ENCODE measurements around the gene MCHR1. TPM values are rescaled to one million over a fixed set of nuclear protein-coding genes. Genes with fewer than 3 reads are reported as not detected.

The MCHR1 gene
- total and polyA plus RNA-seq, 3 experiments from 2014 or later, result not detected

GRCh38 chr22:40636380-40637182 lies 42.7 kb upstream of the MCHR1 start, which contains the start of gene MRTFA:
MRTFA (minus strand) TSS chr22:40636719.
- Histone ChIP-seq H3K4me3 (ENCODE audit: low read length) (peak within 1 kb of the TSS; percentile 97), H3K36me3 (ENCODE audit: insufficient read depth, low read length) (no peaks in the 10 kb centered on the region), H3K27me3 (ENCODE audit: insufficient read depth, low read length, poor library complexity, severe bottlenecking) (no peaks in the 10 kb centered on the region), H3K4me1 (ENCODE audit: insufficient read depth, low read length) (peaks cover 28% of the 10 kb centered on the region), H3K27ac (ENCODE audit: low read depth, low read length) (peak within 1 kb of the TSS; percentile 96), H3K9me3 (ENCODE audit: low read length) (no peaks in the 10 kb centered on the region)
- Mint-ChIP-seq H3K36me3 (peaks cover 0 to 11% (median 0%) of the 10 kb centered on the region in 3 donors), H3K27ac (peak within 1 kb of the TSS; percentile 87 to 98 (median 98)), H3K4me3 (peak within 1 kb of the TSS; percentile 91 to 99 (median 95)), H3K9me3 (no peaks in the 10 kb centered on the region), H3K27me3 (no peaks in the 10 kb centered on the region), H3K4me1 (peaks cover 37 to 48% (median 48%) of the 10 kb centered on the region in 3 donors)
- POLR2A ChIA-PET, result interaction anchor here (0.5 to 1.5 kb wide), 12 partner anchors 9 to 650 kb away, joined by 3 to 6 read pairs (median 4); partner anchors contain the start of gene RANGAP1
- CTCF ChIA-PET, result interaction anchor here (0.8 to 2.4 kb wide), 8 partner anchors 10 to 1102 kb away, joined by 3 to 19 read pairs (median 5); no protein-coding TSS in a partner anchor
- peak; percentile 98 to 100 (median 99) for DNase-seq

GRCh38 chr22:40637183-40638150 lies 41.8 kb upstream of the MCHR1 start:
- Mint-ChIP-seq H3K4me3 (peak overlapping the region; percentile 91 to 99 (median 95)), H3K36me3 (peaks cover 0 to 11% (median 0%) of the 10 kb centered on the region in 3 donors), H3K9me3 (no peaks in the 10 kb centered on the region), H3K27me3 (no peaks in the 10 kb centered on the region), H3K4me1 (peaks cover 30 to 42% (median 41%) of the 10 kb centered on the region in 3 donors), H3K27ac (peak overlapping the region; percentile 87 to 98 (median 98))
- CTCF ChIA-PET, result interaction anchor here (0.6 to 2.4 kb wide), 9 partner anchors 9 to 1103 kb away, joined by 3 to 19 read pairs (median 5); no protein-coding TSS in a partner anchor
- H3K4me1 ChIP-seq (ENCODE audit: insufficient read depth, low read length), result peaks cover 26% of the 10 kb centered on the region
- POLR2A ChIA-PET, result interaction anchor here (0.6 to 1.5 kb wide), 11 partner anchors 8 to 649 kb away, joined by 3 to 6 read pairs (median 4); partner anchors contain the start of gene RANGAP1
- no peaks in the 10 kb centered on the region for H3K36me3 ChIP-seq (ENCODE audit: insufficient read depth, low read length)
- H3K27ac ChIP-seq (ENCODE audit: low read depth, low read length), result peak overlapping the region; percentile 96
- DNase-seq, result peak in 2 of 5 donors; percentile 29 to 66
- no peaks in the 10 kb centered on the region for H3K9me3 ChIP-seq (ENCODE audit: low read length)
- no peaks in the 10 kb centered on the region for H3K27me3 ChIP-seq (ENCODE audit: insufficient read depth, low read length, poor library complexity, severe bottlenecking)
- H3K4me3 ChIP-seq (ENCODE audit: low read length), result peak overlapping the region; percentile 97

GRCh38 chr22:40638261-40638660 lies 41.0 kb upstream of the MCHR1 start:
- no peak overlapping the region for H3K4me3 ChIP-seq (ENCODE audit: low read length)
- POLR2A ChIA-PET, result no interaction called here
- peak overlapping the region in 5 of 7 donors; percentile 91 to 99 (median 95) for H3K4me3 Mint-ChIP-seq

GRCh38 chr22:40641269-40641668 lies 38.0 kb upstream of the MCHR1 start:
- no peak for DNase-seq
- H3K27ac ChIP-seq (ENCODE audit: low read depth, low read length), result no peak overlapping the region
- H3K36me3 ChIP-seq (ENCODE audit: insufficient read depth, low read length), result no peaks in the 10 kb centered on the region
- no peaks in the 10 kb centered on the region for H3K9me3 Mint-ChIP-seq
- peak overlapping the region in 1 of 7 donors; percentile 48 for H3K4me3 Mint-ChIP-seq
- no peak overlapping the region for H3K27ac Mint-ChIP-seq
- H3K36me3 Mint-ChIP-seq, result peaks cover 0 to 9% (median 0%) of the 10 kb centered on the region in 3 donors
- H3K4me1 ChIP-seq (ENCODE audit: insufficient read depth, low read length), result peaks cover 6% of the 10 kb centered on the region
- ChIA-PET POLR2A (interaction anchor here (0.6 kb wide), 1 partner anchor 17 kb away, joined by 12 read pairs; no protein-coding TSS in a partner anchor), CTCF (no interaction called here)
- H3K4me3 ChIP-seq (ENCODE audit: low read length), result no peak overlapping the region
- peaks cover 6 to 14% (median 11%) of the 10 kb centered on the region in 3 donors for H3K4me1 Mint-ChIP-seq
- H3K27me3 Mint-ChIP-seq, result peaks cover 0 to 2% of the 10 kb centered on the region in 2 donors
- no peaks in the 10 kb centered on the region for H3K27me3 ChIP-seq (ENCODE audit: insufficient read depth, low read length, poor library complexity, severe bottlenecking)
- no peaks in the 10 kb centered on the region for H3K9me3 ChIP-seq (ENCODE audit: low read length)

More at GRCh38 chr22:40638261-40638660, 41.0 kb upstream of the MCHR1 start:
- no peak for DNase-seq
- Histone ChIP-seq H3K36me3 (ENCODE audit: insufficient read depth, low read length) (no peaks in the 10 kb centered on the region), H3K4me1 (ENCODE audit: insufficient read depth, low read length) (peaks cover 18% of the 10 kb centered on the region), H3K27ac (ENCODE audit: low read depth, low read length) (no peak overlapping the region), H3K27me3 (ENCODE audit: insufficient read depth, low read length, poor library complexity, severe bottlenecking) (no peaks in the 10 kb centered on the region), H3K9me3 (ENCODE audit: low read length) (no peaks in the 10 kb centered on the region)
- H3K27ac Mint-ChIP-seq, result no peak overlapping the region
- peaks cover 24 to 34% (median 33%) of the 10 kb centered on the region in 3 donors for H3K4me1 Mint-ChIP-seq
- CTCF ChIA-PET, result interaction anchor here (0.6 to 2.4 kb wide), 3 partner anchors 8 to 202 kb away, joined by 3 to 19 read pairs (median 3); no protein-coding TSS in a partner anchor
- H3K36me3 Mint-ChIP-seq, result peaks cover 0 to 11% (median 0%) of the 10 kb centered on the region in 3 donors
- no peaks in the 10 kb centered on the region for H3K27me3 Mint-ChIP-seq
- no peaks in the 10 kb centered on the region for H3K9me3 Mint-ChIP-seq

DNA sequence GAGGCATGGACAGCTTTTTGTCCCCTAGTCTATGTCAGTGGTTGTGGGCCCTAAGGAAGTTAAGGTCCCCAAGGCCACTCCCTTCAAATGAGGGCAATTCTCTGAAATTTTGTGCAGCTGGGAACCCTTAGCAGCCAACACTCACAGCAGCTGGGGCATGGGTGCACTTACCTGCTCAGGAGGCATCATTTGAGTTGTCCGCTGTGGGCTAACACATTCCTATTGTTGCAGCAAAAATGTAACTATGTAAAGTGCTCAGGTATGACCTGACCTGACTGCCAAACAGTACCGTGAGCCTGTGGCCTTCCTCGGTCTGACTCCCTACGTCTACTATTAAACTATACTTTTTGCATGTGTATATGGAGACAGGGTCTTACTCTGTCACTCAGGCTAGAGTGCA lies 37.0 kb upstream of the MCHR1 start:
- no peak overlapping the region for H3K4me3 Mint-ChIP-seq
- H3K36me3 Mint-ChIP-seq, result peaks cover 0 to under 1% (median 0%) of the 10 kb centered on the region in 3 donors
- H3K9me3 Mint-ChIP-seq, result no peaks in the 10 kb centered on the region
- POLR2A ChIA-PET, result no interaction called here
- Histone ChIP-seq H3K4me1 (ENCODE audit: insufficient read depth, low read length) (peaks cover 6% of the 10 kb centered on the region), H3K9me3 (ENCODE audit: low read length) (no peaks in the 10 kb centered on the region), H3K27ac (ENCODE audit: low read depth, low read length) (no peak overlapping the region), H3K36me3 (ENCODE audit: insufficient read depth, low read length) (no peaks in the 10 kb centered on the region), H3K4me3 (ENCODE audit: low read length) (no peak overlapping the region), H3K27me3 (ENCODE audit: insufficient read depth, low read length, poor library complexity, severe bottlenecking) (no peaks in the 10 kb centered on the region)
- CTCF ChIA-PET, result interaction anchor here (0.8 to 1.2 kb wide), 2 partner anchors 160 to 206 kb away, joined by 3 read pairs; no protein-coding TSS in a partner anchor
- H3K27ac Mint-ChIP-seq, result peak overlapping the region in 1 of 8 donors; percentile 6
- DNase-seq, result no peak
- peaks cover 0 to 2% of the 10 kb centered on the region in 2 donors for H3K27me3 Mint-ChIP-seq
- H3K4me1 Mint-ChIP-seq, result peaks cover 8 to 15% (median 13%) of the 10 kb centered on the region in 3 donors

GRCh38 chr22:40645579-40646197 lies 33.6 kb upstream of the MCHR1 start:
- no peak overlapping the region for H3K4me3 ChIP-seq (ENCODE audit: low read length)

DNA sequence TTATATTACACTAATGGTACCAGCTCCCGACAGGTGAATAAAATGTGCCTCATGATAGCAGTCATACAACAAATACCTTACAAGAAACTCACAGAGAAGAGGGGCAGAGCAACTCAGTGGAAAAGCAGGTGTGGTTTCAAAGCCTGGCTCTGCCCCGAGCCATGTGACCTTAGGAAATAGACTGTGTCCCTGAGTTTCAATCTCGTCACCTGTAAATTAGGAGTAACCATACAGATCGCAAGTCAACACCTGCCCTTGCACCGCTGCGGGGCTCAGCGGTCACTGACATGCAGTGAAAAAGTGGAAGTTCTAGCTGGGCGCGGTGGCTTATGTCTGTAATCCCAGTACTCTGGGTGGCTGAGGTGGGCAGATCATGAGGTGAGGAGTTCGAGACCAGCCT lies 30.9 kb upstream of the MCHR1 start:
- ChIA-PET POLR2A (no interaction called here), CTCF (interaction anchor here (1.7 to 5.2 kb wide), 2 partner anchors 116 to 124 kb away, joined by 5 to 48 read pairs; no protein-coding TSS in a partner anchor)

More at GRCh38 chr22:40645579-40646197, 33.6 kb upstream of the MCHR1 start:
- peak overlapping the region in 2 of 7 donors; percentile 8 to 9 for H3K4me3 Mint-ChIP-seq
- H3K9me3 Mint-ChIP-seq, result no peaks in the 10 kb centered on the region
- H3K27me3 Mint-ChIP-seq, result peaks cover 0 to 3% of the 10 kb centered on the region in 2 donors
- no peak for DNase-seq
- CTCF ChIA-PET, result interaction anchor here (0.6 to 5.2 kb wide), 35 partner anchors 8 to 247 kb away, joined by 3 to 48 read pairs (median 4); partner anchors contain the start of gene MRTFA
- Histone ChIP-seq H3K27me3 (ENCODE audit: insufficient read depth, low read length, poor library complexity, severe bottlenecking) (no peaks in the 10 kb centered on the region), H3K4me1 (ENCODE audit: insufficient read depth, low read length) (no peaks in the 10 kb centered on the region), H3K36me3 (ENCODE audit: insufficient read depth, low read length) (no peaks in the 10 kb centered on the region), H3K27ac (ENCODE audit: low read depth, low read length) (no peak overlapping the region), H3K9me3 (ENCODE audit: low read length) (no peaks in the 10 kb centered on the region)
- H3K36me3 Mint-ChIP-seq, result no peaks in the 10 kb centered on the region
- POLR2A ChIA-PET, result interaction anchor here (1.0 to 1.2 kb wide), 2 partner anchors 9 to 121 kb away, joined by 3 read pairs; partner anchors contain the start of gene MRTFA
- peaks cover 4 to 10% (median 9%) of the 10 kb centered on the region in 3 donors for H3K4me1 Mint-ChIP-seq
- no peak overlapping the region for H3K27ac Mint-ChIP-seq

More for the DNA sequence above, 30.9 kb upstream of the MCHR1 start:
- Histone ChIP-seq H3K27me3 (ENCODE audit: insufficient read depth, low read length, poor library complexity, severe bottlenecking) (no peaks in the 10 kb centered on the region), H3K36me3 (ENCODE audit: insufficient read depth, low read length) (no peaks in the 10 kb centered on the region), H3K27ac (ENCODE audit: low read depth, low read length) (no peak overlapping the region), H3K4me1 (ENCODE audit: insufficient read depth, low read length) (no peaks in the 10 kb centered on the region), H3K9me3 (ENCODE audit: low read length) (no peaks in the 10 kb centered on the region), H3K4me3 (ENCODE audit: low read length) (no peak overlapping the region)
- Mint-ChIP-seq H3K9me3 (no peaks in the 10 kb centered on the region), H3K36me3 (no peaks in the 10 kb centered on the region), H3K4me1 (peaks cover 9 to 18% (median 17%) of the 10 kb centered on the region in 3 donors), H3K27me3 (peaks cover 0 to 5% of the 10 kb centered on the region in 2 donors), H3K4me3 (no peak overlapping the region), H3K27ac (peak overlapping the region in 1 of 8 donors; percentile 51)
- DNase-seq, result no peak

All from CD8-positive, alpha-beta memory T cell (primary cell).